Kidney (tissue), 14 donors: Measurements from ENCODE around the gene MAPK7. TPM values are rescaled to one million over a fixed set of nuclear protein-coding genes. Genes with fewer than 3 reads are reported as not detected.

Source experiments
- DNase-seq, 5 donors: peaks; one replicate each; pipeline ENCODE4 v3.0.0-alpha.2; 2013 to 2020
- FAIRE-seq: peaks from 2 replicates; lab custom pipeline; 2012; peaks lifted over from hg19 to GRCh38; lab: Jason Lieb, UNC
- H3K27ac ChIP-seq, 2 donors: one replicate each; pipeline ENCODE4 v1.7.0; 2013; ENCODE audit warnings: low read depth in 2 of 2, low read length in 2 of 2, inconsistent platforms in 1 of 2
- H3K27me3 ChIP-seq: one replicate; pipeline ENCODE4 v1.7.1; 2013; ENCODE audit warnings: low read length, inconsistent platforms; ENCODE audit not compliant: control insufficient read depth, insufficient read depth
- H3K36me3 ChIP-seq, 3 donors: one replicate each; pipeline versions ENCODE4 v1.7.0 to v1.7.1; 2013; ENCODE audit warnings: low read length in 3 of 3, control low read depth in 1 of 3, inconsistent platforms in 1 of 3; ENCODE audit not compliant: insufficient read depth in 3 of 3, control insufficient read depth in 2 of 3
- H3K4me1 ChIP-seq, 3 donors: one replicate each; pipeline versions ENCODE4 v1.7.0 to v1.7.1; 2013; ENCODE audit warnings: low read length in 3 of 3, inconsistent platforms in 1 of 3, low read depth in 1 of 3; ENCODE audit not compliant: control insufficient read depth in 2 of 3, insufficient read depth in 2 of 3
- H3K4me3 ChIP-seq, 3 donors: one replicate each; pipeline versions ENCODE4 v1.7.0 to v1.8.1; 2013; ENCODE audit warnings: low read length in 3 of 3, control low read depth in 1 of 3, inconsistent platforms in 1 of 3
- H3K9ac ChIP-seq, 3 donors: one replicate each; pipeline versions ENCODE4 v1.7.0 to v1.7.1; 2013; ENCODE audit warnings: low read length in 3 of 3, control low read depth in 1 of 3, inconsistent platforms in 1 of 3
- H3K9me3 ChIP-seq, 3 donors: one replicate each; pipeline versions ENCODE4 v1.7.0 to v1.7.1; 2013; ENCODE audit warnings: low read length in 3 of 3, control low read depth in 1 of 3, inconsistent platforms in 1 of 3; ENCODE audit not compliant: control insufficient read depth in 2 of 3, insufficient read depth in 1 of 3
- CTCF ChIP-seq: IDR thresholded peaks from 3 replicates; pipeline ENCODE4 v1.5.1; 2012; ENCODE audit warnings: mild to moderate bottlenecking, moderate library complexity, borderline replicate concordance; ENCODE audit not compliant: insufficient read depth; ENCODE audit errors: extremely low read depth
- intact Hi-C: fragments of 100-400 bp; cut with DNase I; formaldehyde crosslinking; loops from one replicate; pipeline ENCODE4 v1.11.1; 2022
- polyA plus RNA-seq: library from polyadenylated mRNA; stranded (reverse); fragments of 350-450 nt; fragmentation: Illumina TruSeq; extraction: RNeasy Lipid Tissue Mini Kit (QIAGEN cat#74804); gene quantifications from one replicate; pipeline ENCODE4 v1.2.3, GENCODE V29; 2014; ENCODE audit warnings: low read depth, low replicate concordance; ENCODE audit not compliant: insufficient read depth
- total RNA-seq: library from RNA; stranded (reverse); fragmentation: NEBNext Ultra II Directional; extraction: Animal tissue kit (Norgen Biotek cat#: 25700); gene quantifications from one replicate; pipeline ENCODE4 v1.2.1, GENCODE V29; 2021
- donor health status: control.
- donor health status: control.
- donor health status: control.
- donor health status: control.
- donor health status: control.
- donor health status: DM: yes; HTN: yes; CAD: no.
- donor health status: Normal renal cell carcinoma (clear cell type).

Gene MAPK7
- total and polyA plus RNA-seq, 2 donors from 2014 or later, result 7.1 to 36.7 TPM

- Histone ChIP-seq H3K27ac (peak overlapping the region; percentile 49 to 70), H3K27me3 (no peaks in the 10 kb centered on the region), H3K36me3 (peaks cover 9 to 23% (median 20%) of the 10 kb centered on the region in 3 donors), H3K9me3 (no peaks in the 10 kb centered on the region), H3K9ac (no peak overlapping the region), H3K4me1 (peaks cover 0 to 23% (median 4%) of the 10 kb centered on the region in 3 donors), H3K4me3 (peak overlapping the region in 1 of 3 donors; percentile 40)
- DNase-seq (peak; percentile 83 to 95 (median 85)), FAIRE-seq (no peak)
- intact Hi-C loops, result no loop called here
- TF ChIP-seq CTCF, result no peak
These were observed 6.6 kb downstream of the MAPK7 start for GRCh38 chr17:19384723-19385391.

- FAIRE-seq, result no peak
These were observed 7.3 kb downstream of the MAPK7 start for GRCh38 chr17:19385521-19385983.

GRCh38 chr17:19386051-19386929, 8.0 kb downstream of the MAPK7 start:
- Histone ChIP-seq H3K27ac (peak overlapping the region; percentile 22 to 70), H3K4me1 (peaks cover 0 to 23% (median 4%) of the 10 kb centered on the region in 3 donors), H3K4me3 (peak overlapping the region in 1 of 3 donors; percentile 67), H3K9ac (peak overlapping the region in 1 of 3 donors; percentile 43), H3K27me3 (no peaks in the 10 kb centered on the region), H3K9me3 (no peaks in the 10 kb centered on the region), H3K36me3 (peaks cover 0 to 9% (median 8%) of the 10 kb centered on the region in 3 donors)
- intact Hi-C loops, result no loop called here
- FAIRE-seq, result no peak
- DNase-seq, result peak in 2 of 5 donors; percentile 66 to 86
- no peak for TF ChIP-seq CTCF

More at GRCh38 chr17:19385521-19385983, 7.3 kb downstream of the MAPK7 start:
- Histone ChIP-seq H3K27ac (no peak overlapping the region), H3K9ac (no peak overlapping the region), H3K9me3 (no peaks in the 10 kb centered on the region), H3K27me3 (no peaks in the 10 kb centered on the region), H3K36me3 (peaks cover 3 to 17% (median 13%) of the 10 kb centered on the region in 3 donors), H3K4me3 (no peak overlapping the region), H3K4me1 (peaks cover 0 to 23% (median 4%) of the 10 kb centered on the region in 3 donors)
- intact Hi-C loops, result no loop called here
- peak in 2 of 5 donors; percentile 51 to 54 for DNase-seq
- no peak for TF ChIP-seq CTCF
